AG10803 (cell line): Measurements from ENCODE around the gene LVRN.

ENCODE experiments used
- DNase-seq: peaks from one replicate; pipeline ENCODE4 v3.0.0; 2010; ENCODE audit warnings: low read depth
- H3K4me3 ChIP-seq: 2 replicates; pipeline ENCODE4 v1.5.1; 2011; ENCODE audit warnings: mild to moderate bottlenecking, low read length, control low read depth
- CTCF ChIP-seq: conservative IDR thresholded peaks from 2 replicates; pipeline ENCODE4 v1.5.1; 2011; ENCODE audit warnings: mild to moderate bottlenecking, low read length, control low read depth, inconsistent platforms

LVRN gene

DNA sequence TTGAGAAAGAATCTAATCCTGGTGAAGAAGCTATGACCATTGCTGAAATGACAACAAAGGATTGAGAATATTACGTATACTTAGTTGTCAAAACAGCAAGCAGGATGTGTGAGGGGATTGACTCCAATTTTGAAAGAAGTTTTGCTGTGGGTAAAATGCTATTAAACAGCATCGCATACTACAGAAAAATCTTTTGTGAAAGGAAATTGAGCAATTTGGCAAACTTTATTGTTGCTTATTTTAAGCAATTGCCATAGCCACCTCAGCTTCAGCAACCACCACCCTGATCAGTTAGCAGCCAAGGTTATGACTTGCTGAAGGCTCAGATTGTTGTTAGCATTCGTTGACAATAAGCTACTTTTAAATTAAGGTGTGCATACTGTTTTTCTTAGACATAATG lies 47.5 kb downstream of the LVRN start:
- DNase-seq: peak; percentile 54
- no peak for TF ChIP-seq CTCF
- no peak overlapping the region for H3K4me3 ChIP-seq

GRCh38 chr5:116011046-116011445 lies 48.8 kb downstream of the LVRN start:
- peak; percentile 33 for DNase-seq
- TF ChIP-seq CTCF: no peak
- H3K4me3 ChIP-seq: no peak overlapping the region

GRCh38 chr5:116013207-116013785 lies 51.0 kb downstream of the LVRN start:
- no peak for TF ChIP-seq CTCF
- H3K4me3 ChIP-seq: no peak overlapping the region
- DNase-seq: peak; percentile 10

- DNase-seq: no peak
- no peak for TF ChIP-seq CTCF
- H3K4me3 ChIP-seq: no peak overlapping the region
Observed at GRCh38 chr5:116013936-116014335, 51.7 kb downstream of the LVRN start.

DNA sequence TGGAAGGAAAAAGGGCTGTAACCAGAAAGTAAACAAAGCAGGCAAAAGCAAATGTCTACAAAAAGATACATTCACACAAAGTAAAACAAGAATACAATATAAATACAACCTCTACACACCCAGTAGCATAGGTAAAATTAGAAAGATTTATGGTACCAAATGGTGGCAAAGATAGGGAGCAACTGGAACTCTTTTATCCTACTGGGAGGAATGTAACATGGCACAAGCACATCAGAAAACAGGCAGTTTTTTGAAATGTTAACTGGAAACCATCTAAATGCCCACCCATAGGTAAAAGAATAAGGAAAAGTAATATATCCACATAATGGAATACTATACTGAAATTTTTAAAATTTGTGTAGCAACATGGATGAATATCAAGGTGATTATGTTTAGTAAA lies 61.3 kb downstream of the LVRN start:
- no peak overlapping the region for H3K4me3 ChIP-seq
- peak; percentile 35; the same call in 1 of the 2 replicates for TF ChIP-seq CTCF
- no peak for DNase-seq

DNA sequence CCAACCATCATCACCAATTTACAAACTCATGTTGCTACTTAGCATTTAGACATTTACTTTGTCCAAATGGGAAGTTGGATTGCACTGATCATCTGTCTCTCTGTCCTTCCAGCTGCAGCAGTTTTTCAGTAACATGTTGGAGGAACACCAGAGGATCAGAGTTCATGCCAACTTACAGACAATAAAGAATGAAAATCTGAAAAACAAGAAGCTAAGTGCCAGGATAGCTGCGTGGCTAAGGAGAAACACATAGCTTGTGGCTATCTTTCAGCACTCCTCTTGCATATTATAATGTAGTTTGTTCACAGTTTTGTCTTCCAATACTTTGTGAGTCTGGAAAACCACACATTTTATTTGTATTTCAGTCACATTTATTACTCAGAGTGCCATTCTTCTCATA lies 63.6 kb downstream of the LVRN start:
- no peak for TF ChIP-seq CTCF
- H3K4me3 ChIP-seq: no peak overlapping the region
- no peak for DNase-seq

DNA sequence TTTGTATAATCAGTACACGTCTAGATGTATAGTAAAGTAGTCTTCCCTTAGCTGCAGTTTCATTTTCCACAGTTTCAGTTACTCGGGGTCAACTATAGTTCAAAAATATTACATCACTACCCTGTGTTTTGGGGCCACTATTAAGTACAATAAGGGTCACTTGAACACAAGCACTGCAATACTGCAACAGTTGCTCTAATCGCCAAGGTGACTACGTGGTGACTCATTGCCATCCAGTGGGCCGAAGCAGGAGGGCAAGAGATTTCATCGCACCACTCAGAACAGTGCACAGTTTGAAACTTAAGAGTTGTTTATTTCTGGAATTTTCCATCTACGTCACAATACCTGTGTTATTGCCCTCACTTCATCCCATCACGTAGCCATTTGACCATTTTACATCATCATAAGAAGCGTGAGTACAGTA lies 69.8 kb downstream of the LVRN start, which contains the start of gene ARL14EPL:
ARL14EPL (plus strand) TSS at position 379 of the 424 bp plus-strand sequence. CDS start 18,994 bp downstream, outside the sequence.
- H3K4me3 ChIP-seq: no peak within 1 kb of the TSS

More for the DNA sequence above, 69.8 kb downstream of the LVRN start, which contains the start of gene ARL14EPL:
- DNase-seq: peak; percentile 71
- peak; percentile 68 for TF ChIP-seq CTCF
